Measurements from ENCODE around the gene KHDC1.

DNA sequence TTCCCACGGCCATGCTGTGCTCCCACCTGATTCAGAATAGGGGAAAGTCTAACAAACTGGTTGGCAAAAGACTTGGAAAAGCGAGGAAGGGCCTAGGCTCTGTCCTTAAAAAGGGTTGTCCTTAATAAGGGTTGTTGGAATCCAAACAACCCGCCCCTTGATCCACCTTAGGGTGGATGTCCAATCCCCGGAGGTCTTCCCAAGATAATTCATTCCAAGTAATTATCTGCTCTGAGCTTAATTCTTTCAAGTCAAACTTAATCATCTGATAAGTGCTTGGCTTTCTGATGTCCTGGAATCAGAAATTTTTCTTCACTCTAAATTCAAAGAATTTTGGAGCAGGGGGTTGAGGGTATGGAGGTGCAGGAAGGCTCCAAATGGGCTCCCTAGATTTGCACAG, 37.6 kb downstream of the KHDC1 start, which contains the start of gene KHDC1L:
- TF ChIP-seq, protein P1, sequence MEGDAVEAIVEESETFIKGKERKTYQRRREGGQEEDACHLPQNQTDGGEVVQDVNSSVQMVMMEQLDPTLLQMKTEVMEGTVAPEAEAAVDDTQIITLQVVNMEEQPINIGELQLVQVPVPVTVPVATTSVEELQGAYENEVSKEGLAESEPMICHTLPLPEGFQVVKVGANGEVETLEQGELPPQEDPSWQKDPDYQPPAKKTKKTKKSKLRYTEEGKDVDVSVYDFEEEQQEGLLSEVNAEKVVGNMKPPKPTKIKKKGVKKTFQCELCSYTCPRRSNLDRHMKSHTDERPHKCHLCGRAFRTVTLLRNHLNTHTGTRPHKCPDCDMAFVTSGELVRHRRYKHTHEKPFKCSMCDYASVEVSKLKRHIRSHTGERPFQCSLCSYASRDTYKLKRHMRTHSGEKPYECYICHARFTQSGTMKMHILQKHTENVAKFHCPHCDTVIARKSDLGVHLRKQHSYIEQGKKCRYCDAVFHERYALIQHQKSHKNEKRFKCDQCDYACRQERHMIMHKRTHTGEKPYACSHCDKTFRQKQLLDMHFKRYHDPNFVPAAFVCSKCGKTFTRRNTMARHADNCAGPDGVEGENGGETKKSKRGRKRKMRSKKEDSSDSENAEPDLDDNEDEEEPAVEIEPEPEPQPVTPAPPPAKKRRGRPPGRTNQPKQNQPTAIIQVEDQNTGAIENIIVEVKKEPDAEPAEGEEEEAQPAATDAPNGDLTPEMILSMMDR (IDR thresholded peaks at IDR 0.05), result no peak
- TF ChIP-seq POLR2A (IDR thresholded peaks at IDR 0.05), result no peak
- no peak for TF ChIP-seq POLR2AphosphoS5 (IDR thresholded peaks at IDR 0.05)
